ENCODE data around the gene MARK4. TPM values are rescaled to one million over a fixed set of nuclear protein-coding genes. Genes with fewer than 3 reads are reported as not detected.

The MARK4 gene
- total and polyA plus RNA-seq, 2 experiments from 2014 or later, result 14.8 to 23.0 TPM

DNA sequence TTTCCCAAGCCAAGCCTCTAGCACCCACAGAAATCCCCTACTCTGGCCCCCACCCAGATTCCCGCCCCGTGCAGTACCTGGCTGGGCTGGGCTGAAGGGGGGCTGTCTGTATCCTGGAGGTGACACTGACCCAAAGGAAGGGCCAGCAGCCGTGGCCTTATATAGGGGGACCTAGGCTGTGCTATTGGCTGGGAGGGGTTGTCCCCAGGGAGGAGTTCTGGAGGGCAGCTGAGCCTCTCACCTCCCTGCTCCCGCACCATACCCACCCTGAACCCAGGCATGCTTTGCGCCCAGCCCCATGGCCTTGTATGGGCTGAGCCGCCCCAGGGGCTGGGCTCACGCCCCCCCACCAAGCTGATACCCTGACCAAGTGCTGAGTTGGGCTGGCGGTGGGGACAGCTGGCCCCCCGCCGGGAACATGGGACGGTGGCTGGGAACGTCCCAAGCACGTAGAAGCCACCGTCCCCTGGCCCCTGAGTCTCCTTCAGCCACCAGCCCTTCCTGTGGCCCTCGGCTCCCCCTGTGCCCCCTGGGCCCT, 71.7 kb downstream of the MARK4 start, which contains the start of gene CKM:
Gene CKM (minus strand): TSS at position 132 of the 538 bp plus-strand sequence. CDS start 3,162 bp downstream, outside the sequence.
- DNase-seq (ENCODE audit: low spot score), result no peak
- no peaks in the 10 kb centered on the region for H3K36me3 ChIP-seq (replicated peaks; ENCODE audit: insufficient read depth, low read depth)
- H3K27ac ChIP-seq, result no peak within 1 kb of the TSS
- 72% methylated on average over 4 of the region's 15 CpGs for WGBS (ENCODE audit: low lambda C conversion rate, missing lambda C conversion rate)
- no peaks in the 10 kb centered on the region for H3K79me2 ChIP-seq
- H4K20me1 ChIP-seq (ENCODE audit: insufficient read depth, poor library complexity, severe bottlenecking), result no peaks in the 10 kb centered on the region
- TF ChIP-seq EZH2 (IDR thresholded peaks at IDR 0.05; ENCODE audit: borderline replicate concordance), result no peak
- TF ChIP-seq, protein P1, sequence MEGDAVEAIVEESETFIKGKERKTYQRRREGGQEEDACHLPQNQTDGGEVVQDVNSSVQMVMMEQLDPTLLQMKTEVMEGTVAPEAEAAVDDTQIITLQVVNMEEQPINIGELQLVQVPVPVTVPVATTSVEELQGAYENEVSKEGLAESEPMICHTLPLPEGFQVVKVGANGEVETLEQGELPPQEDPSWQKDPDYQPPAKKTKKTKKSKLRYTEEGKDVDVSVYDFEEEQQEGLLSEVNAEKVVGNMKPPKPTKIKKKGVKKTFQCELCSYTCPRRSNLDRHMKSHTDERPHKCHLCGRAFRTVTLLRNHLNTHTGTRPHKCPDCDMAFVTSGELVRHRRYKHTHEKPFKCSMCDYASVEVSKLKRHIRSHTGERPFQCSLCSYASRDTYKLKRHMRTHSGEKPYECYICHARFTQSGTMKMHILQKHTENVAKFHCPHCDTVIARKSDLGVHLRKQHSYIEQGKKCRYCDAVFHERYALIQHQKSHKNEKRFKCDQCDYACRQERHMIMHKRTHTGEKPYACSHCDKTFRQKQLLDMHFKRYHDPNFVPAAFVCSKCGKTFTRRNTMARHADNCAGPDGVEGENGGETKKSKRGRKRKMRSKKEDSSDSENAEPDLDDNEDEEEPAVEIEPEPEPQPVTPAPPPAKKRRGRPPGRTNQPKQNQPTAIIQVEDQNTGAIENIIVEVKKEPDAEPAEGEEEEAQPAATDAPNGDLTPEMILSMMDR (IDR thresholded peaks at IDR 0.05; ENCODE audit: poor library complexity), result no peak
- TF ChIP-seq EZH2phosphoT487 (IDR thresholded peaks at IDR 0.05; ENCODE audit: low read depth, severe bottlenecking, unreplicated experiment), result no peak
- H2AFZ ChIP-seq, result peak within 1 kb of the TSS; percentile 60
- no peaks in the 10 kb centered on the region for H3K9me3 ChIP-seq (ENCODE audit: low read depth)
- H3K9me2 ChIP-seq (replicated peaks; ENCODE audit: insufficient read depth), result no peaks in the 10 kb centered on the region
- H3K27me3 ChIP-seq, result peaks cover 7% of the 10 kb centered on the region
- H3K4me1 ChIP-seq (ENCODE audit: insufficient read depth), result peaks cover 12% of the 10 kb centered on the region
- H3K4me3 ChIP-seq, result peak within 1 kb of the TSS; percentile 33
- H3K4me2 ChIP-seq, result peak within 1 kb of the TSS; percentile 84

DNA sequence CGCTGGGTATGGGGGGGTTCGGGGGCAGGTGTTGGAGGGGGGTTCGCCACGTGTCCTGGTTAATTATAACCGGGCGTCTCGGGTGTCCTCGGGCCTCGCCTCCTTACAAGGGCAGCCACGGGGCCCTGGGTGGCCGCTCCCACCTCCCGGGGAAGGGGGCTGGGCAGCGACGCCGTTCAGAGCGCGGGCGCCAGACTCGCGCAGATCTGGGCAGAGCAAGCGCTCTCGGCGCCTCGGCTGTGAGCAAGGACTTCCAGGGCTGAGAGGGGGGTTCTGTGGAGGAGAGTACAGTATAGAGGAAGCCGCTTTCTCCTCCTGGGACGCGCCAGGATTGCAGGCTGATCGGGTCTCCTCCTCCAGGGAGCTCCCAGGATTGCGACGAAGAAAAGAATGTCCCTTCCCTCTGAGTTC, 72.6 kb downstream of the MARK4 start:
- Histone ChIP-seq H3K9me3 (ENCODE audit: low read depth) (no peaks in the 10 kb centered on the region), H3K79me2 (no peaks in the 10 kb centered on the region), H3K27me3 (peaks cover 7% of the 10 kb centered on the region), H3K36me3 (replicated peaks; ENCODE audit: insufficient read depth, low read depth) (no peaks in the 10 kb centered on the region), H3K9me2 (replicated peaks; ENCODE audit: insufficient read depth) (no peaks in the 10 kb centered on the region), H3K4me1 (ENCODE audit: insufficient read depth) (peaks cover 12% of the 10 kb centered on the region), H3K4me3 (peak overlapping the region; percentile 33), H3K27ac (no peak overlapping the region), H4K20me1 (ENCODE audit: insufficient read depth, poor library complexity, severe bottlenecking) (no peaks in the 10 kb centered on the region), H2AFZ (peak overlapping the region; percentile 60), H3K4me2 (peak overlapping the region; percentile 84)
- WGBS (ENCODE audit: low lambda C conversion rate, missing lambda C conversion rate), result 5% methylated on average over 26 of the region's 30 CpGs
- TF ChIP-seq EZH2 (IDR thresholded peaks at IDR 0.05; ENCODE audit: borderline replicate concordance) (no peak), EZH2phosphoT487 (IDR thresholded peaks at IDR 0.05; ENCODE audit: low read depth, severe bottlenecking, unreplicated experiment) (no peak)
- TF ChIP-seq, protein P1 (IDR thresholded peaks at IDR 0.05; ENCODE audit: poor library complexity), result no peak
- DNase-seq (ENCODE audit: low spot score), result peak; percentile 51

DNA sequence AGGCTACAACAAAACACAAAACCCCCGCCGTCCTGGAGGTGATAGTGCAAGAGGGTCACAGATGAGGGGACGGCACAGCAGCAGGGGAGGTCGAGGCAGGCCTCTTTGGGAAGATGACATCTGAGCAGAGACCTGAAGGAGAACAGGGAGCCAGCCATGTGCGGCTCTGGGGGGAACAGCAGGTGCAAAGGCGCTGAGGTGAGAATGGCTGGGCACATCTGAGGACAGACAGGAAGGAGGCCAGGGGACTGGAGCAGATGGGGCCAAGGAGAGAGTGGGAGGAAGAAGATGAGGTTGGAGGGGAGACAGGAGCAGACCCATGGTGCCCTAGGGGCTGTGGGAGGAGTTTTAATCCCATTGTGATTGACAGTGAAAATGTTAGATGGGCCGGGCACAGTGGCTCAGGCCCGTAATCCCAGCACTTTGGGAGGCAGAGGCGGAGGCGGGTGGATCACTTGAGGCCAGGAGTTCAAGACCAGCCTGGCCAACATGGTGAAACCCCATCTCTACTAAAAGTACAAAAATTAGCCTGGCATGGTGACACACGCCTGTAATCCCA, 73.4 kb downstream of the MARK4 start:
- H3K27me3 ChIP-seq, result peaks cover 7% of the 10 kb centered on the region

More for the DNA sequence above, 73.4 kb downstream of the MARK4 start:
- Histone ChIP-seq H4K20me1 (ENCODE audit: insufficient read depth, poor library complexity, severe bottlenecking) (no peaks in the 10 kb centered on the region), H3K9me3 (ENCODE audit: low read depth) (no peaks in the 10 kb centered on the region), H3K79me2 (no peaks in the 10 kb centered on the region), H2AFZ (no peak overlapping the region), H3K27ac (no peak overlapping the region), H3K9me2 (replicated peaks; ENCODE audit: insufficient read depth) (no peaks in the 10 kb centered on the region), H3K4me3 (no peak overlapping the region), H3K4me2 (peak overlapping the region; percentile 84), H3K36me3 (replicated peaks; ENCODE audit: insufficient read depth, low read depth) (no peaks in the 10 kb centered on the region), H3K4me1 (ENCODE audit: insufficient read depth) (peaks cover 12% of the 10 kb centered on the region)
- WGBS (ENCODE audit: low lambda C conversion rate, missing lambda C conversion rate), result 75% methylated on average over 11 of the region's 11 CpGs
- TF ChIP-seq EZH2phosphoT487 (IDR thresholded peaks at IDR 0.05; ENCODE audit: low read depth, severe bottlenecking, unreplicated experiment), result no peak
- no peak for TF ChIP-seq EZH2 (IDR thresholded peaks at IDR 0.05; ENCODE audit: borderline replicate concordance)
- TF ChIP-seq, protein P1 (IDR thresholded peaks at IDR 0.05; ENCODE audit: poor library complexity), result no peak
- DNase-seq (ENCODE audit: low spot score), result no peak

Measured in hepatocyte (in vitro differentiated cells).